ENCODE data around the gene HAUS6.
"Not testable (repeated sequence)": the region's sequence is repeated elsewhere in the genome, so short reads cannot be mapped to it uniquely, and the experiment has no call there.

Gene HAUS6

GRCh38 chr9:19030899-19031298, 71.8 kb downstream of the HAUS6 start:
- no peak for FAIRE-seq

- peak; percentile 94 for FAIRE-seq
Observed at GRCh38 chr9:19028835-19029451, 73.8 kb downstream of the HAUS6 start.

- no peak for FAIRE-seq
Observed at GRCh38 chr9:19027825-19028224, 74.9 kb downstream of the HAUS6 start.

GRCh38 chr9:19026375-19026774, 76.3 kb downstream of the HAUS6 start:
- FAIRE-seq: no peak

GRCh38 chr9:19023078-19023477, 79.6 kb downstream of the HAUS6 start:
- FAIRE-seq: no peak

- FAIRE-seq: no peak
Observed at GRCh38 chr9:19022206-19022605, 80.5 kb downstream of the HAUS6 start.

- FAIRE-seq: not testable (repeated sequence)
Observed at GRCh38 chr9:19021649-19022048, 81.1 kb downstream of the HAUS6 start.

GRCh38 chr9:19020886-19021455, 81.7 kb downstream of the HAUS6 start:
- FAIRE-seq: no peak

GRCh38 chr9:19018201-19018600, 84.5 kb downstream of the HAUS6 start:
- no peak for FAIRE-seq

GRCh38 chr9:19009391-19009965, 93.2 kb downstream of the HAUS6 start:
- FAIRE-seq: no peak

Data from A204.1 (cell line).